HG03469 (cell line): ENCODE results near the gene LRRC72.

ENCODE experiments used
- ATAC-seq: cut with Tn5 transposase; IDR thresholded peaks from one replicate; pipeline ENCODE4 v1.9.1; 2021; ENCODE audit warnings: mild to moderate bottlenecking, moderate library complexity, moderate number of reproducible peaks; ENCODE audit not compliant: unreplicated experiment

The LRRC72 gene

DNA sequence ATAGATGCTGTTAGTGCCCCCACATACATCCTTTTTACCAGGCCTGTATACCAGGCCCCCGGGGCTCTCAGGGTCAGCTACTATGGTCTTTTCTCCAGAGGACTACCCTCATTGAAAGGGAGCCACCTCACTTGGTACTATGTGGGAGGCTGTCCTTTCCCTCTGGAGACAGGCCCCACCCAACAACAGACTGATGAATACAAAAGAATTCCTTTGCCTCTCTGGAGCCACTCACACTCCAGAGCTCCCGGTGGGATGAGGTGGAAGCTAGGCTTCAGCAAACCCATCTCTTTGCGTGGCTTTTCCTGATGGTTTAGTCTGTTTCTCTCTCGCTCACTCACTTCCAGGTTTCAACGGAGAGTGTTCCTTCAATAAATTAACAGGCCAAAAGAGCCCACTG lies 88.6 kb downstream of the LRRC72 start:
- no peak for ATAC-seq

DNA sequence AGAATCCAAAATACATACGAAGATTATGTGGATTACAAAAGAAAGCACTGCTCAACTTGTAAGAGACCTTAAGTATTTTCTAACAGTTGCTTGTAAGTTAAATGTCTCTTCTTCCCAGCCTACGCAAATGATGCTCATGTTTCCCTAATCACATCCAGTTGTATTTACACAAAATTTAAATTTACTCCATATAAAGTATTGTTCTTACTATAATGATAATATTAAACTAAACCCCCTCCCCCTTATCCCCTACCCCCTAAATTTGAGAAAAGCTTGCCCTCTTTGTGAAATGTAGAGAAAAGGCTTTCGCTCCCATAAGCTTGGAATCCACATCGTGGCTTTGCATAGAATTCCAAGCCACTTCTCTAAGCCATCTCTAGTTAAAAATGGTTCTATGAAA lies 89.5 kb downstream of the LRRC72 start:
- no peak for ATAC-seq

DNA sequence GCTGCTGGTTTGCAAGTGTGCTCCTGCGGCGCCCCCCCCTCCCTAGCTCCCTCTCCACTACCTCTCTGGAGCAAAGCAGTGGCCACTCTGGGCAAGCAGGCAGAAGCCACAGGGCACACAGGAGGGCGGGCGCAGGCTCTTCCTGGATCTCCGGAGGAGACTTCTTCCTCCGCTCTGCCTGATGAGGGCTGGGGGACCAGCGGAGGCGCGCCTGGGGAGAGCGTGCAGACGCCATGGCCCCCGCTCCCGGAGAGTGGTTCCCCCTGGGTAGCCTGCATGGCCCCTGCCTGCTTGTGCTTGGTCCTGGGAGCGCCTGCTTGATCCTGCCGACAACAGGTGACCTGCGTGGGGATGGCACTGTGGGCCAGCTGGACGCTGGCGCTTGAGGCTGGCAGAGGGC lies 89.9 kb downstream of the LRRC72 start:
- ATAC-seq = no peak

DNA sequence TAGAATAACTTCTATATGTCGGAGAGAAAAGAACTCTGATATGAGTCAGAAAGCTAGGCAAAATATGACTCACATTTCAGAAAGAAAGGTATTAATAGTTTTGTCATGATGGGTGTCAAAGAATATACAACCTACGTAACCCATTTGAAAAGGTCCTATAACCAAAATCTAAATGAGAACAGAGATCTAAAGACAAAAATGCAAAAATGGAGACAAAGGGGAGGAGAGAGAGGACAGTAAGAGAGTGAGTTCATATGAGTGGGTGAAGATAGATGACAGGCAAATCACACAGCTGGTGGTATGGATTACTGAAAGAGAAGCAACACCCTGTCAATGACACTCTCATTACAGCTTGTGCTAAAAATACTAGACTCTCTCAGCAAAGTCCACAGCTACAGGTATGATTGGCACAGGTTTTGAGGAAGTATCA lies 93.4 kb downstream of the LRRC72 start:
- peak; percentile 93 for ATAC-seq

- ATAC-seq = no peak
These were observed 99.8 kb downstream of the LRRC72 start for GRCh38 chr7:16626388-16626787.

DNA sequence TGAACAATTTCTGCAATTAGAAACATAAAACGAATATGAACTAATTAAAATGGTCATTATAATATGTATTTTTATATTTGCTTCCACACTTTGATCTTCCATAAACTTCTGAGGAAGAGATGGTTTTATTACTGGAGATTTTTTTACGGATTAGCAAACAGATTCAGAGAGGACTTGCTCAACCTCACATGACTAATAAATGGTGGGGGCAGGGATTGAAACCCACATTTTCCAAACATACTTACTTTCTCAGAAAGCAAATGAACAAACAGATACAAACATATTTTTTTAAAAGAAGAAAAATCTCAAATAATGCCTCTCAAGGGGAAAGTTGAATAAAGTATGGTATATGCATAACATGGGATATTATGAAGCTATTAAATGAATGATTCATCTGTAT lies 100.6 kb downstream of the LRRC72 start:
- no peak for ATAC-seq

GRCh38 chr7:16630654-16631053 lies 104.0 kb downstream of the LRRC72 start:
- no peak for ATAC-seq
